HCT116 (cell line): ENCODE data around the gene TMEM186.

ENCODE experiments used
- CTCF ChIP-seq, 3 experiments: fragments of 200-600 bp in 1 of 3; sonication (generic) in 1 of 3; IDR thresholded peaks in 2 of 3; conservative IDR thresholded peaks in 1 of 3; 2 replicates each; pipeline ENCODE4 v1.5.1; 2012 to 2017; ENCODE audit warnings: low read depth in 2 of 3, low read length in 2 of 3, antibody characterized with exemption in 1 of 3, borderline replicate concordance in 1 of 3, control low read depth in 1 of 3, mild to moderate bottlenecking in 1 of 3, mixed read lengths in 1 of 3, mixed run types in 1 of 3, moderate library complexity in 1 of 3; ENCODE audit not compliant: insufficient read depth in 1 of 3
- POLR2AphosphoS5 ChIP-seq: IDR thresholded peaks from 2 replicates; pipeline ENCODE4 v1.6.1; 2011; ENCODE audit warnings: mild to moderate bottlenecking, low read depth, low read length, moderate library complexity
- YY1 ChIP-seq: IDR thresholded peaks from 2 replicates; pipeline ENCODE4 v1.6.1; 2011; ENCODE audit warnings: low read length, low read depth, moderate library complexity, mild to moderate bottlenecking; ENCODE audit not compliant: insufficient replicate concordance; ENCODE audit errors: extremely low read depth
- ZFX ChIP-seq: fragments of 450-650 bp; IDR thresholded peaks from 2 replicates; pipeline ENCODE4 v1.6.1; 2017

- TF ChIP-seq ZFX (no peak), POLR2AphosphoS5 (no peak), CTCF (IDR thresholded peaks at IDR 0.05 in 2 of 3, conservative IDR thresholded peaks at IDR 0.05 in 1 of 3; ENCODE audit: borderline replicate concordance in 1 of 3, insufficient read depth in 1 of 3, low read depth in 2 of 3, low read length in 2 of 3) (no peak), YY1 (no peak)
These were observed 8.8 kb downstream of the TMEM186 start for GRCh38 chr16:8788578-8789172.
